ENCODE measurements around the gene ZDHHC17. TPM values are rescaled to one million over a fixed set of nuclear protein-coding genes. Genes with fewer than 3 reads are reported as not detected.

The ZDHHC17 gene
- total and polyA plus RNA-seq, 2 of the 13 experiments (the other 11 are each of a cell fraction or from before 2014, with no cell fraction given), result 36.7 to 38.5 TPM

- no TSS peak for BruUV-seq (replicated peaks)
- no CpG with 5 or more reads among the region's 5 CpGs for WGBS (ENCODE audit: low lambda C conversion rate)
- Histone ChIP-seq H3K9ac (ENCODE audit: insufficient read depth, low read depth, low read length) (no peak overlapping the region), H4K20me1 (ENCODE audit: insufficient read depth, low read length) (no peaks in the 10 kb centered on the region), H3K9me3 (ENCODE audit: low read length) (no peaks in the 10 kb centered on the region), H2AFZ (ENCODE audit: low read length) (no peak overlapping the region), H3K27me3 (ENCODE audit: control insufficient read depth in 1 of 2, insufficient read depth in 2 of 2, low read length in 2 of 2) (no peaks in the 10 kb centered on the region; a peak in 3 of 5 replicates), H3K79me2 (ENCODE audit: insufficient read depth, low read length) (no peaks in the 10 kb centered on the region), H3K4me2 (ENCODE audit: low read depth, low read length) (no peak overlapping the region), H3K4me1 (ENCODE audit: insufficient read depth, low read length) (no peaks in the 10 kb centered on the region), H3K36me3 (replicated peaks in 1 of 2; ENCODE audit: control insufficient read depth in 1 of 2, insufficient read depth in 2 of 2, low read length in 2 of 2) (no peaks in the 10 kb centered on the region), H3K27ac (ENCODE audit: extremely low read length, insufficient read depth, low read length) (no peak overlapping the region), H3K4me3 (replicated peaks in 1 of 3; ENCODE audit: insufficient read depth in 1 of 3, low read depth in 2 of 3, low read length in 3 of 3) (no peak overlapping the region)
- FAIRE-seq (no peak), DNase-seq (ENCODE audit: low spot score) (no peak), ATAC-seq (peak; percentile 78)
- ChIA-PET CTCF (ENCODE audit: low intra/inter-chr PET ratio, low total read pairs) (no interaction called here), POLR2A (no interaction called here)
- intact Hi-C loops (cut with micrococcal nuclease; ENCODE audit: unreplicated experiment), result no loop called here
- in situ Hi-C loops (cut with HindIII; ENCODE audit: extremely low pct_ligation_motif_present, low pct_unique_long_range_greater_than_20kb), result no loop called here
- no peak for TF ChIP-seq ZNF703 (CRISPR knock-in tag; IDR thresholded peaks at IDR 0.05; ENCODE audit: borderline replicate concordance)
- no peak for TF ChIP-seq ZFP82 (CRISPR knock-in tag; IDR thresholded peaks at IDR 0.05; ENCODE audit: borderline replicate concordance)
- TF ChIP-seq RBAK (CRISPR knock-in tag; IDR thresholded peaks at IDR 0.05), result 0 out of 2 replicates have a peak, but pooled peaks have one; percentile 31
- TF ChIP-seq MATR3 (CRISPR knock-in tag; IDR thresholded peaks at IDR 0.05), result no peak
- TF ChIP-seq CC2D1A (CRISPR knock-in tag; IDR thresholded peaks at IDR 0.05), result no peak
- TF ChIP-seq, protein P1, sequence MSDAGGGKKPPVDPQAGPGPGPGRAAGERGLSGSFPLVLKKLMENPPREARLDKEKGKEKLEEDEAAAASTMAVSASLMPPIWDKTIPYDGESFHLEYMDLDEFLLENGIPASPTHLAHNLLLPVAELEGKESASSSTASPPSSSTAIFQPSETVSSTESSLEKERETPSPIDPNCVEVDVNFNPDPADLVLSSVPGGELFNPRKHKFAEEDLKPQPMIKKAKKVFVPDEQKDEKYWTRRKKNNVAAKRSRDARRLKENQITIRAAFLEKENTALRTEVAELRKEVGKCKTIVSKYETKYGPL (CRISPR knock-in tag; IDR thresholded peaks at IDR 0.05), result no peak
- no peak for TF ChIP-seq MEIS2 (CRISPR knock-in tag; IDR thresholded peaks at IDR 0.05)
- TF ChIP-seq SMAD3 (CRISPR knock-in tag; IDR thresholded peaks at IDR 0.05), result no peak
Measured at GRCh38 chr12:76895796-76896195, 131.9 kb downstream of the ZDHHC17 start.

GRCh38 chr12:76896274-76896673 is 132.4 kb downstream of the ZDHHC17 start:
- Histone ChIP-seq H3K36me3 (replicated peaks in 1 of 2; ENCODE audit: control insufficient read depth in 1 of 2, insufficient read depth in 2 of 2, low read length in 2 of 2) (no peaks in the 10 kb centered on the region), H3K4me2 (ENCODE audit: low read depth, low read length) (no peak overlapping the region), H3K79me2 (ENCODE audit: insufficient read depth, low read length) (no peaks in the 10 kb centered on the region), H3K9ac (ENCODE audit: insufficient read depth, low read depth, low read length) (no peak overlapping the region), H3K27ac (ENCODE audit: extremely low read length, insufficient read depth, low read length) (no peak overlapping the region), H4K20me1 (ENCODE audit: insufficient read depth, low read length) (no peaks in the 10 kb centered on the region), H3K4me1 (ENCODE audit: insufficient read depth, low read length) (no peaks in the 10 kb centered on the region), H3K9me3 (ENCODE audit: low read length) (no peaks in the 10 kb centered on the region), H3K27me3 (ENCODE audit: control insufficient read depth in 1 of 2, insufficient read depth in 2 of 2, low read length in 2 of 2) (no peaks in the 10 kb centered on the region; a peak in 3 of 5 replicates), H2AFZ (ENCODE audit: low read length) (no peak overlapping the region), H3K4me3 (replicated peaks in 1 of 3; ENCODE audit: insufficient read depth in 1 of 3, low read depth in 2 of 3, low read length in 3 of 3) (no peak overlapping the region)
- FAIRE-seq, result no peak
- DNase-seq (ENCODE audit: low spot score), result no peak
- in situ Hi-C loops (cut with HindIII; ENCODE audit: extremely low pct_ligation_motif_present, low pct_unique_long_range_greater_than_20kb) (no loop called here), intact Hi-C loops (cut with micrococcal nuclease; ENCODE audit: unreplicated experiment) (no loop called here)
- ATAC-seq, result peak; percentile 59
- ChIA-PET CTCF (ENCODE audit: low intra/inter-chr PET ratio, low total read pairs) (no interaction called here), POLR2A (no interaction called here)
- 70% methylated on average over 1 of the region's 1 CpG for WGBS (ENCODE audit: low lambda C conversion rate)
- no TSS peak for BruUV-seq (replicated peaks)
- TF ChIP-seq HNF4G (IDR thresholded peaks at IDR 0.05; ENCODE audit: borderline replicate concordance, low read depth, low read length), result no peak
- no peak for TF ChIP-seq HNF4G (CRISPR knock-in tag; IDR thresholded peaks at IDR 0.05; ENCODE audit: borderline replicate concordance, low read depth)
- no peak for TF ChIP-seq ZNF777 (CRISPR knock-in tag; IDR thresholded peaks at IDR 0.05)
- no peak for TF ChIP-seq ETV6 (CRISPR knock-in tag; conservative IDR thresholded peaks at IDR 0.05)
- TF ChIP-seq TMF1 (CRISPR knock-in tag; IDR thresholded peaks at IDR 0.05; ENCODE audit: low read depth), result no peak
- TF ChIP-seq TAF15 (IDR thresholded peaks at IDR 0.05; ENCODE audit: low read depth, low read length, poor library complexity, severe bottlenecking), result no peak

Measured in HepG2 (cell line).